AG04450 (cell line): ENCODE results near the gene ABL1. TPM values are rescaled to one million over a fixed set of nuclear protein-coding genes. Genes with fewer than 3 reads are reported as not detected.
A peak's percentile ranks its signal among the peaks of the same experiment; 100 is the strongest.

Experiments used
- CTCF ChIA-PET: fragments of 300-600, 350-600 bp; formaldehyde crosslinking; extraction: SDS; loops from one replicate; lab custom pipeline; 2022; ENCODE audit warnings: antibody characterized with exemption, inconsistent platforms; lab: Charles Lee
- POLR2A ChIA-PET: fragments of 350-600 bp; formaldehyde crosslinking; extraction: SDS; loops from one replicate; lab custom pipeline; 2021; ENCODE audit warnings: antibody characterized with exemption, inconsistent platforms; lab: Yijun Ruan, JAX
- DNase-seq: peaks from one replicate; pipeline ENCODE4 v3.0.0-alpha.2; 2011; ENCODE audit warnings: low read depth, low spot score
- H3K27ac ChIP-seq: one replicate; pipeline ENCODE4 v1.5.1; 2012; ENCODE audit warnings: low read depth, low read length, control low read depth
- H3K27me3 ChIP-seq: one replicate; pipeline ENCODE4 v1.6.0; 2012; ENCODE audit warnings: low read length; ENCODE audit not compliant: control insufficient read depth, insufficient read depth
- H3K4me3 ChIP-seq: 2 replicates; pipeline ENCODE4 v1.5.1; 2011; ENCODE audit warnings: mild to moderate bottlenecking, low read depth, low read length, control low read depth
- H3K9me3 ChIP-seq: 2 replicates; pipeline ENCODE4 v1.5.1; 2012; ENCODE audit warnings: low read length; ENCODE audit not compliant: control insufficient read depth, insufficient read depth
- polyA plus RNA-seq: library from polyadenylated mRNA; depleted of rRNA; stranded (reverse); fragments of >200 nt; gene quantifications from 2 replicates; pipeline ENCODE4 v1.2.3, GENCODE V29; 2011
- TF ChIP-seq, protein P1 (sequence below): IDR thresholded peaks from 2 replicates; pipeline ENCODE4 v1.5.1; 2011; ENCODE audit warnings: low read depth, low read length, control low read depth, inconsistent platforms

Gene ABL1
- polyA plus RNA-seq, 1 experiment: 37.5 TPM

DNA sequence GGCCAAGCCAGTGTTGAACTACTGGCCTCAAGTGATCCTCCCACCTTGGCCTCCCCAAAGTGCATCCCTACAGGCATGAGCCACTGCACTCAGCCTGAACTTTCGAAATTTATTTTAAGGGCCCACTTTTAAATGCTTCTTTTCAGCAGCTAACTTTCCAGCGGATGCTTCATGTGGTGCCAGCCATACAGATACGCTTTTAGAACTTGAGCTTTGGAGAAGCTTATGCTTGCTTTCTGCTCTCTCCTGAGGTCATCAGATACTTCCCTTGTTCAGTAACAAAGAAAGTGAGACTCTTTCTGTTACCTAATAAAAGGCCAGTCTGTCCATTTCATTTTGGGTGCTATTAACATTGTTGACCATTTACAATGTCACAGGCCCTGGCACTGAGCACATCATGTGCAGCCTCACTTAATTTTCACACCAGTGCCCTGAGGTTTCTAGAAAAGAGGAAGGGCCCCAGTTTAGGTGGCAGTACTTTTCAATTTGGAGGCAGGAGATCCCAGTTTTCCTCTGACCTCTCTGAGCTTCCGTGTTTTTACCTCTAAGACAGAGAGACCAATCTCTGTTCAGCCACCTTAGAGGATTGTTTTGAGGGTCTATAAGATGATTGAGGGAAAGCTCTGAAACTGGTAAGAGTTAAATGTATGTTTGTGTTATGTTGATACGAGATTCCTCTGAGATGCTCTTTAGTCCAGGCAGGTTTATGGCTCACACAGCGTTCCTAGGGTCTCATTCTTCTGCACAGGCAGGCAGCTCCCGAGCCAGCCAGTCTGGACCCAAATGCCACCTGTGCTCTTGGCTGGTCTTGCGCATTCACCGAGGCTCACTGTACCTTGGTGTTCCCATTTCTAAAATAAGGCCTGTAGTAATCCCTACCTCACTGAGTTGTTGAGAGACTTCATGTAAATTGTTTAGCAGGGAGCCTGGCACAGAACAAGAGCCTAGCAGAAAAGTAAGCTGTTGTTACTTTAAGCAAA, 4.4 kb downstream of the ABL1 start:
- H3K9me3 ChIP-seq: no peaks in the 10 kb centered on the region
- no peak overlapping the region for H3K27ac ChIP-seq
- TF ChIP-seq, protein P1, sequence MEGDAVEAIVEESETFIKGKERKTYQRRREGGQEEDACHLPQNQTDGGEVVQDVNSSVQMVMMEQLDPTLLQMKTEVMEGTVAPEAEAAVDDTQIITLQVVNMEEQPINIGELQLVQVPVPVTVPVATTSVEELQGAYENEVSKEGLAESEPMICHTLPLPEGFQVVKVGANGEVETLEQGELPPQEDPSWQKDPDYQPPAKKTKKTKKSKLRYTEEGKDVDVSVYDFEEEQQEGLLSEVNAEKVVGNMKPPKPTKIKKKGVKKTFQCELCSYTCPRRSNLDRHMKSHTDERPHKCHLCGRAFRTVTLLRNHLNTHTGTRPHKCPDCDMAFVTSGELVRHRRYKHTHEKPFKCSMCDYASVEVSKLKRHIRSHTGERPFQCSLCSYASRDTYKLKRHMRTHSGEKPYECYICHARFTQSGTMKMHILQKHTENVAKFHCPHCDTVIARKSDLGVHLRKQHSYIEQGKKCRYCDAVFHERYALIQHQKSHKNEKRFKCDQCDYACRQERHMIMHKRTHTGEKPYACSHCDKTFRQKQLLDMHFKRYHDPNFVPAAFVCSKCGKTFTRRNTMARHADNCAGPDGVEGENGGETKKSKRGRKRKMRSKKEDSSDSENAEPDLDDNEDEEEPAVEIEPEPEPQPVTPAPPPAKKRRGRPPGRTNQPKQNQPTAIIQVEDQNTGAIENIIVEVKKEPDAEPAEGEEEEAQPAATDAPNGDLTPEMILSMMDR: no peak
- H3K27me3 ChIP-seq: no peaks in the 10 kb centered on the region
- CTCF ChIA-PET: interaction anchor here (1.0 to 5.2 kb wide), 4 partner anchors 27 to 138 kb away, joined by 4 to 29 read pairs (median 6); no protein-coding TSS in a partner anchor
- peak overlapping the region; percentile 21 for H3K4me3 ChIP-seq
- POLR2A ChIA-PET: interaction anchor here (0.7 kb wide), 1 partner anchor 19 kb away, joined by 6 read pairs; no protein-coding TSS in a partner anchor
- no peak for DNase-seq

DNA sequence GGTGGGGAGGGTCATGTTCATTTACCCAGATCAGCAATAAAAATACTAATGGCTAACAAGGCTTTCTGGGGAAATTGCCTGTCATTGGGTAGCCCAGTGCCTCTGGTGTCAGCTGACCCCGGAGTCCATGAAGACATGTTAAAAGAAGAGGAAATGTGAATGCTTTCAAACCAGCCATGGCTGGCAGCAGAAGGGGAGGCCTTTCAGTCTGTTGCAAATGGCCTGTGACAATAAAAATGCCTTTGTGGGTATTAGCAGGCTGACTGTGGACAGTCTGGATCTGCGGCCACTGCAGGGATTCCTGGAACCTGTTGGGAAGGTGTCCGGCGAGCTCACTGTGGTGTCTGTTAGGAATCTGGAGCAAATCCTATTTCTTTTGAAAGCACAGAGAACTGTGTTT, 7.5 kb downstream of the ABL1 start:
- no peak overlapping the region for H3K27ac ChIP-seq
- no peaks in the 10 kb centered on the region for H3K27me3 ChIP-seq
- POLR2A ChIA-PET: interaction anchor here (0.6 kb wide), 1 partner anchor 17 kb away, joined by 5 read pairs; no protein-coding TSS in a partner anchor
- DNase-seq: no peak
- CTCF ChIA-PET: interaction anchor here (1.2 to 5.2 kb wide), 5 partner anchors 20 to 141 kb away, joined by 4 to 29 read pairs (median 5); no protein-coding TSS in a partner anchor
- TF ChIP-seq, protein P1: no peak
- H3K9me3 ChIP-seq: no peaks in the 10 kb centered on the region
- H3K4me3 ChIP-seq: no peak overlapping the region

DNA sequence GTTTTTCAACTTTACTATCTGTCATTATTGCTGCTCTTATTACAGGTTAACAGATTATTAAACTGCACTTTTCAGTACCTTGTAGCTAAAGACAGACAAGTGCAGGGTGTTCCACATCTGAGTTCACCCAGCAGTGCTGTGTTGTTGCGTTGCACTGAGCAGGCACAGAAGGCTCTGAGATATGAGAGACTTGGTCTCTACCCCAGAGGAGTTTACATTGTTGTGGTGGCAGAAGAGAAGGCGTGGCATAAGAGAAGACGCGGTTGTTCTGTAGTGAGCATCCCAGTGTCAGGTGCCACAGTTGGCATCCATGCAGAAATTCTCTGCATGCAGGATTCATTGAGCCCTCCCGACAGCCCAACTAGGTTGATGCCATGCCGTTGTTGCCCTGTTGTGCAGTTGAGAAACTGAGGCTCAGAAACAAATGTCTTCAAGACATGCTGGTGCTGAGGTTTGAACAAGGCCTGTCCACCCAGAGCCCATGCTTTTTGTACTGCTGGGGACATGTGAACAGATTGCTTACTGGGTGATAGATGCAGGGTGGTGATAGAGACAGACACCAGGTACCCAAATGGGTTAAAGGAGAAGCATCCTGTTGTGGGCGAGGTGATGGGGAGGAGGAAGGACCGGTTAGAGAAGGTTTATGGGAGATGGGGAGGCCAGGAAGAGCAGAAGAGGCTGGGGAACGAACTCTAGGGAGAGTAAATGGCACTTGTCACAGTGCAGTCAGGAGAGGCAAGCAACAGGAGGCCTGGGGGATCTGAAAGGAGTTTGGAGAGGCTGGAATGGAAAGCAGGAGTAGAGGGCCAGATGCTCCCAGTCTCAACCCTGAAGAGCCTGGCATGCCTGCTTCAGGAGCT, 8.2 kb downstream of the ABL1 start:
- H3K4me3 ChIP-seq: no peak overlapping the region
- CTCF ChIA-PET: interaction anchor here (2.1 to 5.2 kb wide), 2 partner anchors 23 to 142 kb away, joined by 7 to 29 read pairs; no protein-coding TSS in a partner anchor
- no peaks in the 10 kb centered on the region for H3K9me3 ChIP-seq
- POLR2A ChIA-PET: no interaction called here
- H3K27ac ChIP-seq: no peak overlapping the region
- no peak for DNase-seq
- H3K27me3 ChIP-seq: no peaks in the 10 kb centered on the region
- TF ChIP-seq, protein P1: no peak

DNA sequence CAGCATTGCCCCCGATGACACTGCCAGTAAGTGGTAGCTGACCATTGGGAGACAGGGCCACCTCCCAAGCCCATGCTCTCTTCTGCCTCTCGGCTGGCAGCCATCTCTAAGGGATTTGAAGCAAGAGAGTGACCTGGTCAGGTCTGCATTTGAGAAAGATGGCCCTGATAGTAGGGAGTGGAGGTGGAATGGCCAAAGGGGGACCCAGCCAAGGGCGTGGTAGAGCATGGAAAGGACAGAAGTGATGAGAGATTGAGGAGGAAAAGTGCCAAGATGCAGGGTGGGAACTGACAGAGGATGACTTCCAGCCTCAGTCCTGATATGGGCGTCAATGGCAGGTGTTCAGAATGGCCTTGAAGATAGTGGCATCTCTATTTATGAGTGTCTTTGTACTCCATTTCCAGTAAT, 9.0 kb downstream of the ABL1 start:
- no peak for DNase-seq
- no peaks in the 10 kb centered on the region for H3K9me3 ChIP-seq
- peak overlapping the region; percentile 40 for H3K27ac ChIP-seq
- ChIA-PET CTCF (interaction anchor here (2.1 to 5.2 kb wide), 2 partner anchors 22 to 143 kb away, joined by 7 to 29 read pairs; no protein-coding TSS in a partner anchor), POLR2A (no interaction called here)
- no peaks in the 10 kb centered on the region for H3K27me3 ChIP-seq
- H3K4me3 ChIP-seq: no peak overlapping the region
- TF ChIP-seq, protein P1: no peak
